ENCODE data around the gene TMEM61.

DNA sequence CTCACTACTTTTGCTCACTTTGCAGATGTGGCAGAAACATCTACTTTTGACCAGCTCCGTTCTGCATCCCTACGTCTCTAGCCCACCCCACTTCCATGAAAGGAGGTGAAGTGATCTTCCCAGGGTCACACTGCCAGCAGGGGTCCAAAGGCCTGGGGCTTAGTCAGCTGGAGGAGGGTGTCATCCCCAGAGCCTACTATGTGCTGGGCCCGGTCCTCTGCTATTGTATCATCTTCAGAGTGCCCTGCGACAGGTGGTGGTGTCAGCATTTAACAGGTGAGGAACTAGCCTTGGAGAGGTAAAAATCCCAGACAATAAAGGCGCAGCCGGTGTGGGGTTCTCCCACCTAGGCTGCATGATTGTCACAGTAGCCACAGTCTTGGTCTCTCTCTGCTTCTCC, 12.7 kb downstream of the TMEM61 start:
- TF ChIP-seq EZH2 (IDR thresholded peaks at IDR 0.05; ENCODE audit: insufficient read depth, low read length), result no peak
- TF ChIP-seq, protein P1, sequence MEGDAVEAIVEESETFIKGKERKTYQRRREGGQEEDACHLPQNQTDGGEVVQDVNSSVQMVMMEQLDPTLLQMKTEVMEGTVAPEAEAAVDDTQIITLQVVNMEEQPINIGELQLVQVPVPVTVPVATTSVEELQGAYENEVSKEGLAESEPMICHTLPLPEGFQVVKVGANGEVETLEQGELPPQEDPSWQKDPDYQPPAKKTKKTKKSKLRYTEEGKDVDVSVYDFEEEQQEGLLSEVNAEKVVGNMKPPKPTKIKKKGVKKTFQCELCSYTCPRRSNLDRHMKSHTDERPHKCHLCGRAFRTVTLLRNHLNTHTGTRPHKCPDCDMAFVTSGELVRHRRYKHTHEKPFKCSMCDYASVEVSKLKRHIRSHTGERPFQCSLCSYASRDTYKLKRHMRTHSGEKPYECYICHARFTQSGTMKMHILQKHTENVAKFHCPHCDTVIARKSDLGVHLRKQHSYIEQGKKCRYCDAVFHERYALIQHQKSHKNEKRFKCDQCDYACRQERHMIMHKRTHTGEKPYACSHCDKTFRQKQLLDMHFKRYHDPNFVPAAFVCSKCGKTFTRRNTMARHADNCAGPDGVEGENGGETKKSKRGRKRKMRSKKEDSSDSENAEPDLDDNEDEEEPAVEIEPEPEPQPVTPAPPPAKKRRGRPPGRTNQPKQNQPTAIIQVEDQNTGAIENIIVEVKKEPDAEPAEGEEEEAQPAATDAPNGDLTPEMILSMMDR (IDR thresholded peaks at IDR 0.05; ENCODE audit: insufficient read depth, low read depth, low read length), result no peak
